DOHH2 (cell line): ENCODE results near the gene CDK18.

ENCODE experiments used
- CTCF ChIP-seq: fragments of 200-600 bp; sonication (generic); IDR thresholded peaks from one replicate; pipeline ENCODE4 v1.5.1; 2014; ENCODE audit warnings: antibody characterized with exemption, mild to moderate bottlenecking, low read depth, low read length; ENCODE audit not compliant: poor library complexity, severe bottlenecking
- EZH2phosphoT487 ChIP-seq: fragments of 200-600 bp; sonication (generic); IDR thresholded peaks from 2 replicates; pipeline ENCODE4 v1.6.1; 2017; ENCODE audit warnings: borderline replicate concordance, mild to moderate bottlenecking, antibody characterized with exemption, low read length, moderate library complexity, mixed read lengths

- TF ChIP-seq CTCF = no peak
- no peak for TF ChIP-seq EZH2phosphoT487
Observed at GRCh38 chr1:205570173-205570501, 65.7 kb downstream of the CDK18 start.
